GM12878 (cell line): Measurements from ENCODE around the gene PDE3B. TPM values are rescaled to one million over a fixed set of nuclear protein-coding genes. Genes with fewer than 3 reads are reported as not detected.

ENCODE experiments used
- ATAC-seq: fragments of 200-7000 bp; cut with Tn5 transposase; 3 replicates; pipeline ENCODE4 v1.9.1; 2020; ENCODE audit warnings: mild to moderate bottlenecking, moderate library complexity
- BruUV-seq: library from RNA; stranded (reverse); fragments of 400-500 nt; replicated peaks from 2 replicates; lab custom pipeline; 2021; lab: Mats Ljungman, UMichigan
- CTCF ChIA-PET: fragments of 300-600 bp; sonication (Branson Sonifier 250); formaldehyde crosslinking; extraction: SDS; loops from one replicate; lab custom pipeline; 2021; ENCODE audit warnings: inconsistent platforms; lab: Yijun Ruan, JAX
- POLR2A ChIA-PET: fragments of 350-600 bp; formaldehyde crosslinking; extraction: SDS; loops from one replicate; lab custom pipeline; 2021; ENCODE audit warnings: inconsistent platforms; lab: Charles Lee
- RAD21 ChIA-PET: fragments of 300-600 bp; sonication (Branson Sonifier 250); formaldehyde crosslinking; loops from one replicate; lab custom pipeline; 2023; ENCODE audit warnings: antibody characterized with exemption; ENCODE audit not compliant: unreplicated experiment; lab: Charles Lee
- SMC1A ChIA-PET: fragments of 300-600 bp; sonication (Branson Sonifier 250); formaldehyde crosslinking; loops from one replicate; lab custom pipeline; 2023; ENCODE audit not compliant: unreplicated experiment, uncharacterized antibody; lab: Charles Lee
- DNase-seq: peaks from one replicate; pipeline ENCODE4 v3.0.0-alpha.2; 2011; ENCODE audit warnings: low read depth, low spot score
- FAIRE-seq: peaks from 3 replicates; lab custom pipeline; 2011; peaks lifted over from hg19 to GRCh38; lab: Jason Lieb, UNC
- H2AFZ ChIP-seq: 2 replicates; pipeline ENCODE4 v1.6.0; 2011; ENCODE audit warnings: low read depth, low read length, control low read depth; ENCODE audit not compliant: control insufficient read depth
- H3K27ac ChIP-seq: 2 replicates; pipeline ENCODE4 v1.5.1; 2011; ENCODE audit warnings: control low read depth; ENCODE audit not compliant: control insufficient read depth, insufficient read depth
- H3K27me3 ChIP-seq, 2 experiments: replicated peaks in 1 of 2; 2 replicates each; pipeline versions ENCODE4 v1.6.0 to v1.6.1; 2011; ENCODE audit warnings: low read length in 1 of 2; ENCODE audit not compliant: control insufficient read depth in 2 of 2, insufficient read depth in 2 of 2
- H3K36me3 ChIP-seq, 2 experiments: 2 replicates each; pipeline ENCODE4 v1.5.1; 2011; ENCODE audit warnings: low read length in 1 of 2; ENCODE audit not compliant: control insufficient read depth in 2 of 2, insufficient read depth in 2 of 2
- H3K4me1 ChIP-seq: 2 replicates; pipeline ENCODE4 v1.6.1; 2011; ENCODE audit warnings: mild to moderate bottlenecking, low read length, moderate library complexity, mixed read lengths; ENCODE audit not compliant: control insufficient read depth, insufficient read depth
- H3K4me2 ChIP-seq: 2 replicates; pipeline ENCODE4 v1.6.0; 2011; ENCODE audit warnings: control low read depth; ENCODE audit not compliant: control insufficient read depth, insufficient read depth
- H3K4me3 ChIP-seq: fragments of 200-600 bp; sonication (generic); 2 replicates; pipeline ENCODE4 v1.5.1; 2016
- H3K79me2 ChIP-seq: 2 replicates; pipeline ENCODE4 v1.6.0; 2011; ENCODE audit warnings: low read length; ENCODE audit not compliant: control insufficient read depth, insufficient read depth
- H3K9ac ChIP-seq: 2 replicates; pipeline ENCODE4 v1.8.0; 2011; ENCODE audit warnings: low read length, control low read depth, mixed read lengths; ENCODE audit not compliant: control insufficient read depth, insufficient read depth
- H3K9me3 ChIP-seq: replicated peaks from 3 replicates; pipeline ENCODE4 v1.5.1; 2011; ENCODE audit warnings: mild to moderate bottlenecking, low read length; ENCODE audit not compliant: control insufficient read depth, insufficient read depth
- H4K20me1 ChIP-seq: 2 replicates; pipeline ENCODE4 v1.6.0; 2011; ENCODE audit not compliant: control insufficient read depth, insufficient read depth
- ATF7 ChIP-seq: fragments of 450-650 bp; IDR thresholded peaks from 2 replicates; pipeline ENCODE4 v1.6.1; 2016; ENCODE audit warnings: low read depth, mild to moderate bottlenecking
- CHD1 ChIP-seq: IDR thresholded peaks from 2 replicates; pipeline ENCODE4 v1.6.1; 2012; ENCODE audit warnings: low read depth, low read length, improper control_type of control experiment
- STAT1 ChIP-seq: fragments of 450-650 bp; conservative IDR thresholded peaks from 2 replicates; pipeline ENCODE4 v1.6.1; 2014; ENCODE audit warnings: antibody characterized with exemption, mild to moderate bottlenecking
- YBX1 ChIP-seq: fragments of 450-650 bp; IDR thresholded peaks from 2 replicates; pipeline ENCODE4 v1.6.1; 2016; ENCODE audit warnings: antibody characterized with exemption
- WGBS: methylation state at CpG from one replicate; pipeline ENCODE4 v1.1.6; 2016; ENCODE audit warnings: low lambda C conversion rate; ENCODE audit not compliant: insufficient replicate concordance, insufficient coverage; ENCODE audit errors: missing lambda C conversion rate; 5-methylcytosine and 5-hydroxymethylcytosine counted together
- in situ Hi-C: fragments of 300-500 bp; cut with MboI; formaldehyde crosslinking; loops from 9 replicates; pipeline ENCODE4 v1.14.3; 2018; ENCODE audit warnings: mixed read lengths
- intact Hi-C: fragments of 100-400 bp; cut with micrococcal nuclease; formaldehyde crosslinking; loops from one replicate; pipeline ENCODE4 v1.14.2; 2022; ENCODE audit not compliant: unreplicated experiment
- polyA plus RNA-seq, 11 experiments: library from polyadenylated mRNA; depleted of rRNA in 4 of 11; unstranded in 6 of 11; stranded (reverse) in 5 of 11; fragments of >200 nt; fragmentation: Nextera tagmentation in 4 of 11; fragmentation: Illumina TruSeq in 1 of 11; extraction: Ambion mirVana in 4 of 11; extraction: Trizol in 1 of 11; gene quantifications; 1 replicate in 1 of 11; 2 replicates in 10 of 11; pipeline versions ENCODE4 v1.2.1 to v1.2.3, GENCODE V29; 2011 to 2016; ENCODE audit warnings: inconsistent platforms in 2 of 11, missing spikeins in 2 of 11, low read depth in 1 of 11
- total RNA-seq, 4 experiments: library from RNA; depleted of rRNA in 3 of 4; stranded (reverse); fragments of >200 nt in 3 of 4; fragmentation: Illumina TruSeq in 1 of 4; extraction: Trizol in 1 of 4; gene quantifications; 2 replicates each; pipeline versions ENCODE4 v1.2.1 to v1.2.3, GENCODE V29; 2013 to 2021
- TF ChIP-seq, protein P1 (sequence below): fragments of 450-650 bp; formaldehyde crosslinking; IDR thresholded peaks from 2 replicates; pipeline ENCODE4 v1.4.0; 2020; ENCODE audit warnings: mild to moderate bottlenecking, moderate library complexity

PDE3B gene
- total and polyA plus RNA-seq, 10 of the 15 experiments (the other 5 are each of a cell fraction or from before 2014, with no cell fraction given), result 0.04 to 3.1 (median 1.9) TPM

- Histone ChIP-seq H3K27ac (no peak overlapping the region), H3K79me2 (no peaks in the 10 kb centered on the region), H3K9me3 (no peaks in the 10 kb centered on the region), H3K27me3 (no peaks in the 10 kb centered on the region; a peak in 1 of 4 replicates), H3K4me3 (no peak overlapping the region), H3K9ac (no peak overlapping the region), H4K20me1 (no peaks in the 10 kb centered on the region), H3K4me2 (no peak overlapping the region), H2AFZ (no peak overlapping the region), H3K36me3 (no peaks in the 10 kb centered on the region), H3K4me1 (no peaks in the 10 kb centered on the region)
- WGBS, result 71% methylated on average over 2 of the region's 2 CpGs
- in situ Hi-C loops (no loop called here), intact Hi-C loops (no loop called here)
- ChIA-PET RAD21 (no interaction called here), SMC1A (no interaction called here), CTCF (no interaction called here)
- DNase-seq (no peak), ATAC-seq (no peak), FAIRE-seq (no peak)
- no TSS peak for BruUV-seq
- TF ChIP-seq CHD1, result no peak
- TF ChIP-seq STAT1, result no peak
- TF ChIP-seq, protein P1, sequence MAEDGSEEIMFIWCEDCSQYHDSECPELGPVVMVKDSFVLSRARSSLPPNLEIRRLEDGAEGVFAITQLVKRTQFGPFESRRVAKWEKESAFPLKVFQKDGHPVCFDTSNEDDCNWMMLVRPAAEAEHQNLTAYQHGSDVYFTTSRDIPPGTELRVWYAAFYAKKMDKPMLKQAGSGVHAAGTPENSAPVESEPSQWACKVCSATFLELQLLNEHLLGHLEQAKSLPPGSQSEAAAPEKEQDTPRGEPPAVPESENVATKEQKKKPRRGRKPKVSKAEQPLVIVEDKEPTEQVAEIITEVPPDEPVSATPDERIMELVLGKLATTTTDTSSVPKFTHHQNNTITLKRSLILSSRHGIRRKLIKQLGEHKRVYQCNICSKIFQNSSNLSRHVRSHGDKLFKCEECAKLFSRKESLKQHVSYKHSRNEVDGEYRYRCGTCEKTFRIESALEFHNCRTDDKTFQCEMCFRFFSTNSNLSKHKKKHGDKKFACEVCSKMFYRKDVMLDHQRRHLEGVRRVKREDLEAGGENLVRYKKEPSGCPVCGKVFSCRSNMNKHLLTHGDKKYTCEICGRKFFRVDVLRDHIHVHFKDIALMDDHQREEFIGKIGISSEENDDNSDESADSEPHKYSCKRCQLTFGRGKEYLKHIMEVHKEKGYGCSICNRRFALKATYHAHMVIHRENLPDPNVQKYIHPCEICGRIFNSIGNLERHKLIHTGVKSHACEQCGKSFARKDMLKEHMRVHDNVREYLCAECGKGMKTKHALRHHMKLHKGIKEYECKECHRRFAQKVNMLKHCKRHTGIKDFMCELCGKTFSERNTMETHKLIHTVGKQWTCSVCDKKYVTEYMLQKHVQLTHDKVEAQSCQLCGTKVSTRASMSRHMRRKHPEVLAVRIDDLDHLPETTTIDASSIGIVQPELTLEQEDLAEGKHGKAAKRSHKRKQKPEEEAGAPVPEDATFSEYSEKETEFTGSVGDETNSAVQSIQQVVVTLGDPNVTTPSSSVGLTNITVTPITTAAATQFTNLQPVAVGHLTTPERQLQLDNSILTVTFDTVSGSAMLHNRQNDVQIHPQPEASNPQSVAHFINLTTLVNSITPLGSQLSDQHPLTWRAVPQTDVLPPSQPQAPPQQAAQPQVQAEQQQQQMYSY, result no peak
- no peak for TF ChIP-seq YBX1
- no peak for TF ChIP-seq ATF7
- TF ChIP-seq, all 136 proteins: peak for 0
- POLR2A ChIA-PET, result no interaction called here
Measured at GRCh38 chr11:14614091-14614622, 29.4 kb upstream of the PDE3B start.
